ENCODE data around the gene FRG1. TPM values are rescaled to one million over a fixed set of nuclear protein-coding genes. Genes with fewer than 3 reads are reported as not detected.
A peak's percentile ranks its signal among the peaks of the same experiment; 100 is the strongest.
"Not testable (repeated sequence)": the region's sequence is repeated elsewhere in the genome, so short reads cannot be mapped to it uniquely, and the experiment has no call there.

FRG1 gene
- total RNA-seq = 10 to 100 TPM; 47.7 to 51.9 TPM

DNA sequence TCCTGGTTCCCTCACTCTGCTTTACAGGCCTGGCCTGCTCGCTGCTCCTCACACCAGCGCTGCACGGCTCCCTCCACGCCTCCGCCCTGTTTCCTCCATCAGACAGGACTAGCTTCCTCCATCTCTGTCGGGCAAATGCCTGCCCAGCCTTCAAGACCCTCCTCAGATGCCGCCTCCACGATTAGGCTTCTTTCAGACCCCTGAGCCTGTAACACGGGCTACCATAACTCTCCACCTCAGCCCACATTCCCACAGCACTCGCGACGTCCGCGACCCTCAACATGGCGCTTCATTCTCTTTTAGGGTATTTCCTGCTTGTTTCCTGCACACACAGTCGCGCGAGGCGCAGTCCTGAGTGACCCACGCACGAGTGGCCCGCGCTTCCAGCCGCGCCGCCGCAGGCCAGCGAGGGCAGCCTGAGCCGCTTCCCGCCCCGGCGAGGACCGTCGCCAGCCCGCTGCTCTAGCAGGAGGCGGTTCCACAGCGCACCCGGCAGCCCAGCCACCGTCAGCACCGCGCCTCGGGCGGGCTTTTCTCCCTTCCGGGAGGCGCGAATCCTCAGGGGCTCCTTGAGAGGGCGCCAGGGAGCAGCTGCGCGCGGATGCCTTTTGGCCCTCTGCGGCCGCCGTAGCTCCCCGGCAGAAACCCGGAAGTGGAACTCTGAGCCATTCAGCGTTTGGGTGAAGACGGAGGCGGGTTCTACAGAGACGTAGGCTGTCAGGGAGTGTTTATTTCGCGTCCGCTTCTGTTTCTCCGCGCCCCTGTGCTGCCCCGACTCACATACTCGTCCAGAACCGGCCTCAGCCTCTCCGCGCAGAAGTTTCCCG, at the start of gene FRG1:
TSS of gene FRG1 (plus strand) at position 695 of the 827 bp plus-strand sequence. CDS start 138 bp downstream, outside the sequence.
- peak; percentile 95 for DNase-seq
- peak within 1 kb of the TSS; percentile 91 for H3K4me3 Mint-ChIP-seq
- intact Hi-C loops (cut with micrococcal nuclease) = loop anchor here (5.0 kb wide), 2 partner anchors 77 to 308 kb away; no protein-coding TSS in a partner anchor
- peak within 1 kb of the TSS; percentile 90 for H3K27ac Mint-ChIP-seq
- H3K36me3 Mint-ChIP-seq (ENCODE audit: low read depth) = peaks cover 40% of the 10 kb centered on the region
- peaks cover 19% of the 10 kb centered on the region for H3K9me3 Mint-ChIP-seq
- H3K27me3 Mint-ChIP-seq (ENCODE audit: low read depth) = no peaks in the 10 kb centered on the region
- peaks cover 44% of the 10 kb centered on the region for H3K4me1 Mint-ChIP-seq (ENCODE audit: low read depth)
- CTCF ChIA-PET = interaction anchor here (0.7 kb wide), 1 partner anchor 12 kb away, joined by 3 read pairs; no protein-coding TSS in a partner anchor

DNA sequence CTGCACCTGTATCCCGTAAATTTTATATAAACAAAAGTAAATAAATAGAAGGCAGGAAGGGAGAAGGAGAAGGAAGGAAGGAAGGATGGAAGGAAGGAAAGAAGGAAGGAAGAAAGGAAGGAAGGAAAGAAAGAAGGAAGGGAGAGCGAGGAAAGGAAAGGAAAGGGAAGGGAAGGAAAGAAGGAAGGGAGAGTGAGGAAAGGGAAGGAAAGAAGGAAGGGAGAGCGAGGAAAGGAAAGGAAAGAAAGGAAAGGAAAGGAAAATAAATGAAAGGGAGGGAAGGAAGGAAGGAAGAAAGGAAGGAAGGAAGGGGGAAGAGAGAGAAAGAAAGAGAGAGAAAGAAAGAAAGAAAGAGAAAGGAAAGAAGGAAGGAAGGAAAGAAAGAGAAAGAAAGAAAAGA, 43.0 kb upstream of the FRG1 start:
- CTCF ChIA-PET = no interaction called here
- DNase-seq = no peak
- H3K27me3 Mint-ChIP-seq (ENCODE audit: low read depth) = peaks cover 4% of the 10 kb centered on the region
- H3K4me3 Mint-ChIP-seq = no peak overlapping the region
- no peak overlapping the region for H3K27ac Mint-ChIP-seq
- no peaks in the 10 kb centered on the region for H3K36me3 Mint-ChIP-seq (ENCODE audit: low read depth)
- intact Hi-C loops (cut with micrococcal nuclease) = no loop called here
- no peaks in the 10 kb centered on the region for H3K4me1 Mint-ChIP-seq (ENCODE audit: low read depth)
- no peaks in the 10 kb centered on the region for H3K9me3 Mint-ChIP-seq

DNA sequence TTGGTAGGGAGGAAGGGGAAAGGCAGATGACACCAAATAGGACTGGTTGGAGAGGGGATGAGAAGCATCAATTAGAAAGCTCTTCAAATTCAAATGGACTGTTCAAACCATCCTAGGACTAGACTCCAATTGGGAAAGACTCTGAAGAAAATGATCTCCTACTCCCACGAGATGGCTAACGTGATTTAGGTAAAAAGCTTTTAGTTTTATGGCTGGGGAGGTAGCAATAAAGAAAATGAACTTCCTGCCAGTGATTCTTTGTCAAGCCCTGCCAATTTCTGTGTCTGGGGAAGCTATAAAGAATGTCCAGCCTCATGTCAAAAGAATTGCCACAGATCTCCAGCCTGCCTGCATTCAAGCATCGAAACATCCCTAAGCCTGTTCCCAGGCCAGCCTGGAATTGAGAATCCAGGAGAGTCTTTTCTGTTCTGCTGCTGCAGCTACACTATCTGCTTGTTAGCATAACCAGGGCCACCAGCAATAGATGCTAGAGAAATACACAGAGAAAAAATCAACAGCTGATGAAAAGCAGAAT, 41.1 kb upstream of the FRG1 start:
- H3K36me3 Mint-ChIP-seq (ENCODE audit: low read depth); H3K27ac Mint-ChIP-seq; CTCF ChIA-PET: not testable (repeated sequence)

GRCh38 chr4:189904420-189905027, 36.1 kb upstream of the FRG1 start:
- not testable (repeated sequence) for H3K9me3 Mint-ChIP-seq; H3K27ac Mint-ChIP-seq; H3K36me3 Mint-ChIP-seq (ENCODE audit: low read depth); H3K4me3 Mint-ChIP-seq; H3K4me1 Mint-ChIP-seq (ENCODE audit: low read depth)
- CTCF ChIA-PET = interaction anchor here (0.5 to 1.5 kb wide), 6 partner anchors 47 to 1348 kb away, joined by 3 to 4 read pairs (median 3); no protein-coding TSS in a partner anchor
- DNase-seq = peak; percentile 63
- H3K27me3 Mint-ChIP-seq (ENCODE audit: low read depth) = peaks cover 12% of the 10 kb centered on the region
- intact Hi-C loops (cut with micrococcal nuclease) = loop anchor here (10.0 kb wide), 1 partner anchor 110 kb away; no protein-coding TSS in a partner anchor

More for the DNA sequence above, 41.1 kb upstream of the FRG1 start:
- intact Hi-C loops (cut with micrococcal nuclease) = loop anchor here (10.0 kb wide), 1 partner anchor 105 kb away; no protein-coding TSS in a partner anchor
- H3K27me3 Mint-ChIP-seq (ENCODE audit: low read depth); H3K9me3 Mint-ChIP-seq; H3K4me3 Mint-ChIP-seq; DNase-seq; H3K4me1 Mint-ChIP-seq (ENCODE audit: low read depth): not testable (repeated sequence)

DNA sequence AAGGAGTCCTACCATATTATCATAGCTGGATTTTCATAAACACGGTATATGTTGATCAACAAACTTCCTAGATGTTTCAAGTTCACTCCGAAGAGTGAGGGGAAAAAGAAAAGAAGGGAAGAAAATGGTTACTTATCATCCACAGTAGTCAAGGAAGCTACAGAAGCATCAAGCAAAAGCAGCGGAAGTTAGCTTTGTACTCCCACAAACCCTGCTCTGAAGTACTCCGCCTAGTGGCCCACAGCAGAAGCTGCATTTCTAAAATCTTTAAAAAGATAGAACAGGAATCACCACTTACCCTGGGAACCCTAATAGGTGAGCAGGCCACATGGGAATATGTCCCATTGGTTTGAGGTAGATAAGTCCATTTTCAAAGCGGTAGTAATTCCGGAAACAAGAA, 28.5 kb upstream of the FRG1 start:
- peaks cover 6% of the 10 kb centered on the region for H3K9me3 Mint-ChIP-seq
- peaks cover 4% of the 10 kb centered on the region for H3K36me3 Mint-ChIP-seq (ENCODE audit: low read depth)
- no peak overlapping the region for H3K27ac Mint-ChIP-seq
- intact Hi-C loops (cut with micrococcal nuclease) = no loop called here
- H3K4me3 Mint-ChIP-seq = no peak overlapping the region
- CTCF ChIA-PET = interaction anchor here (0.7 to 1.0 kb wide), 2 partner anchors 119 to 1178 kb away, joined by 3 to 4 read pairs; no protein-coding TSS in a partner anchor
- H3K27me3 Mint-ChIP-seq (ENCODE audit: low read depth) = peaks cover 12% of the 10 kb centered on the region
- DNase-seq = no peak
- H3K4me1 Mint-ChIP-seq (ENCODE audit: low read depth) = no peaks in the 10 kb centered on the region

DNA sequence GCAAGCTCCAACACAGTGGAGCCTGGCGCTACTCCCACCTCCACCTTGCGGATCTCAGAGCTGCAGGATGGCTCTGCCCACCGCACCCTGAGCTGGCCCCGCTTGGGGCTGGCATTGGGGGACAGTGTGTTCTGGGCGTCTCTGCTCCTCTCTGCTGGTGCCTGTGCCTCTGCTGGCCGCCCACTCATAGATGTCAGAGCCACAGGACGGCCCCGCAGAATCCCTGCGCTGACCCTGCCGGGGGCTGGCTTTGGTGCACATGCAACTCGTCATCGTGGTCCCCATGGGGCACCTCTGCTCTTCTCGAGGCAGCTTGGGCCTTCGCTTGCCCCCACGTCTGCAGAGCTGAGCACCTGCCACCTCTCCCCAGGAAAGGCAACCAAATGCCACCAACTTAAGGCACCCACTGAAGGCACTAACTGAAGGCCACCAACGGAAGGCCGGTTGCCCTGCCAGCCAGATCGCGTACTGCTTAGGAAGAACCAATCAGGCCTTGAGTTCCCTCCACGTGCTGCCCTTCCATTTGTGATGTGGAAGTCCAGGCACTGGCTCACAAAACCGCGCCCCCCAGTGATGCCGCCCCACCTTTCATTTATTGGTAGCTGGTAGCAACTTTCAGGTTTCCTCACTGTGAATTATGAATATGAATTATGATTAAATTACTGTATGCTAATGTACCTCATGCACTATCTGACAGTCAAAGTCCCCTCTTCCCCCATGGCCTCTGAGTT, 23.3 kb upstream of the FRG1 start:
- H3K36me3 Mint-ChIP-seq (ENCODE audit: low read depth) = peaks cover 5% of the 10 kb centered on the region
- H3K4me3 Mint-ChIP-seq = no peak overlapping the region
- peaks cover 20% of the 10 kb centered on the region for H3K9me3 Mint-ChIP-seq
- intact Hi-C loops (cut with micrococcal nuclease) = no loop called here
- no peaks in the 10 kb centered on the region for H3K4me1 Mint-ChIP-seq (ENCODE audit: low read depth)
- no peak overlapping the region for H3K27ac Mint-ChIP-seq
- no peak for DNase-seq
- CTCF ChIA-PET = no interaction called here
- H3K27me3 Mint-ChIP-seq (ENCODE audit: low read depth) = no peaks in the 10 kb centered on the region

- intact Hi-C loops (cut with micrococcal nuclease) = no loop called here
- peaks cover 23% of the 10 kb centered on the region for H3K9me3 Mint-ChIP-seq
- H3K4me3 Mint-ChIP-seq = no peak overlapping the region
- no peaks in the 10 kb centered on the region for H3K27me3 Mint-ChIP-seq (ENCODE audit: low read depth)
- H3K4me1 Mint-ChIP-seq (ENCODE audit: low read depth) = no peaks in the 10 kb centered on the region
- DNase-seq = no peak
- CTCF ChIA-PET = no interaction called here
- H3K36me3 Mint-ChIP-seq (ENCODE audit: low read depth) = peaks cover 16% of the 10 kb centered on the region
- H3K27ac Mint-ChIP-seq = no peak overlapping the region
These were observed 19.6 kb upstream of the FRG1 start for GRCh38 chr4:189921058-189921457.

GRCh38 chr4:189926742-189927141, 13.9 kb upstream of the FRG1 start:
- H3K27me3 Mint-ChIP-seq (ENCODE audit: low read depth); CTCF ChIA-PET; H3K27ac Mint-ChIP-seq; H3K4me3 Mint-ChIP-seq; H3K4me1 Mint-ChIP-seq (ENCODE audit: low read depth); DNase-seq; intact Hi-C loops (cut with micrococcal nuclease): not testable (repeated sequence)
- H3K9me3 Mint-ChIP-seq = peaks cover 12% of the 10 kb centered on the region
- peaks cover 22% of the 10 kb centered on the region for H3K36me3 Mint-ChIP-seq (ENCODE audit: low read depth)

- peak overlapping the region; percentile 90 for H3K27ac Mint-ChIP-seq
- CTCF ChIA-PET = interaction anchor here (0.7 kb wide), 1 partner anchor 12 kb away, joined by 3 read pairs; no protein-coding TSS in a partner anchor
- no peak for DNase-seq
- intact Hi-C loops (cut with micrococcal nuclease) = loop anchor here (5.0 kb wide), 2 partner anchors 76 to 309 kb away; no protein-coding TSS in a partner anchor
- H3K4me1 Mint-ChIP-seq (ENCODE audit: low read depth) = peaks cover 50% of the 10 kb centered on the region
- no peaks in the 10 kb centered on the region for H3K27me3 Mint-ChIP-seq (ENCODE audit: low read depth)
- H3K36me3 Mint-ChIP-seq (ENCODE audit: low read depth) = peaks cover 45% of the 10 kb centered on the region
- H3K9me3 Mint-ChIP-seq = peaks cover 19% of the 10 kb centered on the region
- H3K4me3 Mint-ChIP-seq = peak overlapping the region; percentile 91
These were observed 356 bp downstream of the FRG1 start for GRCh38 chr4:189941005-189941450.

GRCh38 chr4:189942412-189942811, 1.7 kb downstream of the FRG1 start:
- H3K27ac Mint-ChIP-seq; CTCF ChIA-PET; DNase-seq; H3K27me3 Mint-ChIP-seq (ENCODE audit: low read depth): not testable (repeated sequence)
- intact Hi-C loops (cut with micrococcal nuclease) = loop anchor here (5.0 kb wide), 2 partner anchors 75 to 310 kb away; no protein-coding TSS in a partner anchor
- peaks cover 45% of the 10 kb centered on the region for H3K36me3 Mint-ChIP-seq (ENCODE audit: low read depth)
- peaks cover 19% of the 10 kb centered on the region for H3K9me3 Mint-ChIP-seq
- peaks cover 58% of the 10 kb centered on the region for H3K4me1 Mint-ChIP-seq (ENCODE audit: low read depth)
- peak overlapping the region; percentile 40 for H3K4me3 Mint-ChIP-seq

DNA sequence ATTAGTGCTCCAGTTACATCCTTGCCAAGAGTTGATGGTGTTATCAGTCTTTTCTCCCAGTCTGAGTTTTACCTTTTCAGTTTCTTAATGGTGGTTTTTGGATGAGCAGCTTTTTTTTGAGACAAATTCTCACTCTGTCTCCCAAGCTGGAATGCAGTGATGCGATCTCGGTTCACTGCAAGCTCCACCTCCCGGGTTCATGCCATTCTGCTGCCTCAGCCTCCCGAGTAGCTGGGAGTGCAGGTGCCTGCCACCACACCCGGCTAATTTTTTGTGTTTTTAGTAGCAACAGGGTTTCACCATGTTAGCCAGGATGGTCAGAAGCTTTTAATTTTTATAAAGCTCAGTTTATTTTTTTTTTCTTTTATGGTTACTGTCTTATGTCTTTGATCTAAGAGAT, 3.4 kb downstream of the FRG1 start:
- Mint-ChIP-seq H3K9me3 (peaks cover 15% of the 10 kb centered on the region), H3K4me1 (ENCODE audit: low read depth) (peaks cover 66% of the 10 kb centered on the region), H3K36me3 (ENCODE audit: low read depth) (peaks cover 57% of the 10 kb centered on the region)
- intact Hi-C loops (cut with micrococcal nuclease) = loop anchor here (5.0 kb wide), 2 partner anchors 73 to 312 kb away; no protein-coding TSS in a partner anchor
- H3K4me3 Mint-ChIP-seq; DNase-seq; H3K27me3 Mint-ChIP-seq (ENCODE audit: low read depth); CTCF ChIA-PET; H3K27ac Mint-ChIP-seq: not testable (repeated sequence)

GRCh38 chr4:189946906-189947305, 6.2 kb downstream of the FRG1 start:
- peaks cover 51% of the 10 kb centered on the region for H3K4me1 Mint-ChIP-seq (ENCODE audit: low read depth)
- peaks cover 52% of the 10 kb centered on the region for H3K36me3 Mint-ChIP-seq (ENCODE audit: low read depth)
- H3K9me3 Mint-ChIP-seq; CTCF ChIA-PET; H3K4me3 Mint-ChIP-seq; H3K27ac Mint-ChIP-seq; DNase-seq; H3K27me3 Mint-ChIP-seq (ENCODE audit: low read depth); intact Hi-C loops (cut with micrococcal nuclease): not testable (repeated sequence)

All from activated naive CD4-positive, alpha-beta T cell treated with anti-CD3 and anti-CD28 coated beads for 36 hours (primary cell).